Heart left ventricle (tissue), 13 donors: Measurements from ENCODE around the gene LILRB1.

ENCODE experiments used
- POLR2A ChIP-seq, 2 donors: fragments of 450-650 bp; IDR thresholded peaks; one replicate each; pipeline ENCODE4 v1.6.1; 2017; ENCODE audit warnings: antibody characterized with exemption in 2 of 2, mild to moderate bottlenecking in 2 of 2, moderate library complexity in 2 of 2
- TF ChIP-seq, protein P1 (sequence below), 12 donors: fragments of 200-600 bp; sonication (generic) in 4 of 12; IDR thresholded peaks; one replicate each; pipeline versions ENCODE4 v1.5.0 to v1.8.0; 2018 to 2022; ENCODE audit warnings: antibody characterized with exemption in 12 of 12, mild to moderate bottlenecking in 5 of 12
- donor health status: ischemic (EF 13 %, LVEDD 7.1; RV severe dilation, severe dysfunction).
- donor health status: DM: no; HTN: yes; CAD: no.
- donor health status: DM: no; HTN: no; CAD: no.
- donor health status: ischemic (EF 25% LVEDD 6.9; RV normal size, moderate dysfunction).
- donor health status: ischemic (EF 25% LVEDD 5.7; RV mildly dilated, moderate dysfunction).
- donor health status: ischemic (EF 35%, LVEDD 5.7; RV mildly dilated, moderate dysfunction).
- donor health status: nonischemic (EF 11% LVEDD 7.7; RV severe dilation, severe dysfunction).
- donor health status: DM: yes; HTN: yes; CAD: no.
- donor health status: PGD.
- donor health status: ischemic (EF 29% LVEDD 5.4; RV normal size, mild dysfunction).
- donor health status: nonischemic (EF 23%, LVEDD 6.1; RV moderate dilation, normal function).

- TF ChIP-seq, protein P1, sequence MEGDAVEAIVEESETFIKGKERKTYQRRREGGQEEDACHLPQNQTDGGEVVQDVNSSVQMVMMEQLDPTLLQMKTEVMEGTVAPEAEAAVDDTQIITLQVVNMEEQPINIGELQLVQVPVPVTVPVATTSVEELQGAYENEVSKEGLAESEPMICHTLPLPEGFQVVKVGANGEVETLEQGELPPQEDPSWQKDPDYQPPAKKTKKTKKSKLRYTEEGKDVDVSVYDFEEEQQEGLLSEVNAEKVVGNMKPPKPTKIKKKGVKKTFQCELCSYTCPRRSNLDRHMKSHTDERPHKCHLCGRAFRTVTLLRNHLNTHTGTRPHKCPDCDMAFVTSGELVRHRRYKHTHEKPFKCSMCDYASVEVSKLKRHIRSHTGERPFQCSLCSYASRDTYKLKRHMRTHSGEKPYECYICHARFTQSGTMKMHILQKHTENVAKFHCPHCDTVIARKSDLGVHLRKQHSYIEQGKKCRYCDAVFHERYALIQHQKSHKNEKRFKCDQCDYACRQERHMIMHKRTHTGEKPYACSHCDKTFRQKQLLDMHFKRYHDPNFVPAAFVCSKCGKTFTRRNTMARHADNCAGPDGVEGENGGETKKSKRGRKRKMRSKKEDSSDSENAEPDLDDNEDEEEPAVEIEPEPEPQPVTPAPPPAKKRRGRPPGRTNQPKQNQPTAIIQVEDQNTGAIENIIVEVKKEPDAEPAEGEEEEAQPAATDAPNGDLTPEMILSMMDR (IDR thresholded peaks at IDR 0.05): no peak
- TF ChIP-seq POLR2A (IDR thresholded peaks at IDR 0.05): no peak
These were observed 13.8 kb downstream of the LILRB1 start for GRCh38 chr19:54644056-54644455.
